Mesodermal cell (in vitro differentiated cells): Measurements from ENCODE around the gene SNRPA1. TPM values are rescaled to one million over a fixed set of nuclear protein-coding genes. Genes with fewer than 3 reads are reported as not detected.
"Not testable (repeated sequence)": the region's sequence is repeated elsewhere in the genome, so short reads cannot be mapped to it uniquely, and the experiment has no call there.

Experiments
- H3K27ac ChIP-seq: 2 replicates; pipeline ENCODE4 v1.7.0; 2013; ENCODE audit warnings: mild to moderate bottlenecking, low read depth, low read length, moderate library complexity; ENCODE audit not compliant: severe bottlenecking
- H3K36me3 ChIP-seq: 2 replicates; pipeline ENCODE4 v1.7.1; 2013; ENCODE audit warnings: mild to moderate bottlenecking, low read length, moderate library complexity; ENCODE audit not compliant: control insufficient read depth, insufficient read depth
- H3K4me1 ChIP-seq: one replicate; pipeline ENCODE4 v1.7.1; 2013; ENCODE audit warnings: mild to moderate bottlenecking, low read length; ENCODE audit not compliant: insufficient read depth, control insufficient read depth, poor library complexity, severe bottlenecking
- H3K4me3 ChIP-seq: 2 replicates; pipeline ENCODE4 v1.7.0; 2013; ENCODE audit warnings: low read length, control low read depth, mild to moderate bottlenecking; ENCODE audit not compliant: insufficient read depth, poor library complexity, severe bottlenecking; ENCODE audit errors: extremely low read depth
- H3K9me3 ChIP-seq: 2 replicates; pipeline ENCODE4 v1.7.1; 2013; ENCODE audit warnings: mild to moderate bottlenecking, low read length, moderate library complexity; ENCODE audit not compliant: control insufficient read depth
- WGBS, 2 experiments: methylation state at CpG; one replicate each; pipeline ENCODE4 v1.1.5; 2013; ENCODE audit warnings: missing lambda C conversion rate in 2 of 2; ENCODE audit not compliant: insufficient coverage in 2 of 2; 5-methylcytosine and 5-hydroxymethylcytosine counted together
- polyA plus RNA-seq, 2 experiments: library from polyadenylated mRNA; stranded (reverse); fragments of 50-300 nt; gene quantifications; one replicate each; pipeline ENCODE4 v1.2.3, GENCODE V29; 2013

The SNRPA1 gene
- 117 TPM for polyA plus RNA-seq (2013, experiment 1 of 2)
- 108 TPM for polyA plus RNA-seq (2013, experiment 2 of 2)

- H3K4me3 ChIP-seq, result peak within 1 kb of the TSS; percentile 83
- H3K4me1 ChIP-seq, result no peaks in the 10 kb centered on the region
- peaks cover 13% of the 10 kb centered on the region for H3K36me3 ChIP-seq
- H3K9me3 ChIP-seq, result no peaks in the 10 kb centered on the region
- H3K27ac ChIP-seq, result peak within 1 kb of the TSS; percentile 88
- WGBS, 2 experiments, result 0% methylated on average over 59 to 65 of the region's 87 CpGs
These were observed at the start of gene SNRPA1 for GRCh38 chr15:101294731-101295606. SNRPA1 (minus strand) TSS chr15:101295248; CDS start chr15:101295178, 70 bp downstream.

GRCh38 chr15:101342056-101342455, 47.0 kb upstream of the SNRPA1 start:
- no peak overlapping the region for H3K4me3 ChIP-seq
- no peak overlapping the region for H3K27ac ChIP-seq
- no peaks in the 10 kb centered on the region for H3K36me3 ChIP-seq
- no peaks in the 10 kb centered on the region for H3K9me3 ChIP-seq
- H3K4me1 ChIP-seq, result no peaks in the 10 kb centered on the region

- Histone ChIP-seq H3K9me3 (peaks cover 8% of the 10 kb centered on the region), H3K36me3 (no peaks in the 10 kb centered on the region), H3K4me1 (no peaks in the 10 kb centered on the region), H3K27ac (no peak overlapping the region), H3K4me3 (no peak overlapping the region)
- WGBS, 2 experiments, result no CpG with 5 or more reads among the region's 1 CpG
These were observed 43.5 kb upstream of the SNRPA1 start for GRCh38 chr15:101338502-101339057.

- Histone ChIP-seq H3K36me3 (no peaks in the 10 kb centered on the region), H3K9me3 (peaks cover 8% of the 10 kb centered on the region), H3K4me3 (no peak overlapping the region), H3K27ac (no peak overlapping the region), H3K4me1 (no peaks in the 10 kb centered on the region)
- 89 to 90% methylated on average over 5 to 6 of the region's 7 CpGs for WGBS, 2 experiments
These were observed 42.9 kb upstream of the SNRPA1 start for GRCh38 chr15:101337976-101338375.

- 91 to 92% methylated on average over 5 to 7 of the region's 16 CpGs for WGBS, 2 experiments
- not testable (repeated sequence) for H3K4me3 ChIP-seq, H3K36me3 ChIP-seq, H3K4me1 ChIP-seq, H3K27ac ChIP-seq, H3K9me3 ChIP-seq
These were observed 39.1 kb upstream of the SNRPA1 start for GRCh38 chr15:101333907-101334789.

GRCh38 chr15:101332061-101332467, 37.0 kb upstream of the SNRPA1 start:
- Histone ChIP-seq H3K27ac (no peak overlapping the region), H3K4me1 (no peaks in the 10 kb centered on the region), H3K9me3 (peaks cover 8% of the 10 kb centered on the region), H3K4me3 (no peak overlapping the region), H3K36me3 (no peaks in the 10 kb centered on the region)
- WGBS, 2 experiments, result 87 to 90% methylated on average over 7 of the region's 7 CpGs

GRCh38 chr15:101329867-101330380, 34.9 kb upstream of the SNRPA1 start:
- H3K4me3 ChIP-seq, result no peak overlapping the region
- H3K36me3 ChIP-seq, result no peaks in the 10 kb centered on the region
- peaks cover 7% of the 10 kb centered on the region for H3K9me3 ChIP-seq
- H3K27ac ChIP-seq, result no peak overlapping the region
- 86 to 88% methylated on average over 8 to 9 of the region's 9 CpGs for WGBS, 2 experiments
- no peaks in the 10 kb centered on the region for H3K4me1 ChIP-seq

GRCh38 chr15:101329309-101329863, 34.3 kb upstream of the SNRPA1 start:
- no peak overlapping the region for H3K4me3 ChIP-seq
- 88 to 90% methylated on average over 14 of the region's 14 CpGs for WGBS, 2 experiments

GRCh38 chr15:101328001-101328400, 33.0 kb upstream of the SNRPA1 start:
- no peaks in the 10 kb centered on the region for H3K36me3 ChIP-seq
- no peaks in the 10 kb centered on the region for H3K4me1 ChIP-seq
- no peak overlapping the region for H3K27ac ChIP-seq
- 90 to 96% methylated on average over 14 of the region's 14 CpGs for WGBS, 2 experiments
- no peak overlapping the region for H3K4me3 ChIP-seq
- no peaks in the 10 kb centered on the region for H3K9me3 ChIP-seq

More at GRCh38 chr15:101329309-101329863, 34.3 kb upstream of the SNRPA1 start:
- Histone ChIP-seq H3K9me3 (peaks cover 1% of the 10 kb centered on the region), H3K4me1 (no peaks in the 10 kb centered on the region), H3K36me3 (no peaks in the 10 kb centered on the region), H3K27ac (no peak overlapping the region)

- Histone ChIP-seq H3K9me3 (no peaks in the 10 kb centered on the region), H3K27ac (no peak overlapping the region), H3K4me1 (no peaks in the 10 kb centered on the region), H3K4me3 (no peak overlapping the region), H3K36me3 (no peaks in the 10 kb centered on the region)
- WGBS, 2 experiments, result 69 to 71% methylated on average over 10 to 12 of the region's 17 CpGs
These were observed 32.2 kb upstream of the SNRPA1 start for GRCh38 chr15:101327147-101327740.
